ENCODE results near the gene TMCO6.
A peak's percentile ranks its signal among the peaks of the same experiment; 100 is the strongest.

Gene TMCO6

DNA sequence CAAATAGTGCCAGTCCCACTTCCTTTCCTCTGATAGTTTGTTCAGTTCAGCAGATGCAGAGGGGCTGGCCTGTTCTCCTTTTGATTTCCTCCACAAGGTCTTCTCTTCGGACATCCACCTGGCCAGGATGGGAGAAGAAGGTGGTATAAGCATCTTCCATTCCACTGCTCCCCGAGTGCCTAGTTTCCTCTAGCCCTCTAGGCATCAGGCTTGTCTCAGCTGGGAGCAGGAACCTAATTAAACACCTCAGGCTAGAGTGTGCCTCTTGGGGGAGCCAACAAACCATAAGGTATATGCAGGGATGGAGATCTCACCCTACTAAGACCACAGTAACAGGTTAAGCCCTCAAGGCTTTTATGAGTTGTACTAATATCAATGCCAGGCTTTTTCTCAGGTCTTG is 35.0 kb downstream of the TMCO6 start:
- no peak for DNase-seq

DNA sequence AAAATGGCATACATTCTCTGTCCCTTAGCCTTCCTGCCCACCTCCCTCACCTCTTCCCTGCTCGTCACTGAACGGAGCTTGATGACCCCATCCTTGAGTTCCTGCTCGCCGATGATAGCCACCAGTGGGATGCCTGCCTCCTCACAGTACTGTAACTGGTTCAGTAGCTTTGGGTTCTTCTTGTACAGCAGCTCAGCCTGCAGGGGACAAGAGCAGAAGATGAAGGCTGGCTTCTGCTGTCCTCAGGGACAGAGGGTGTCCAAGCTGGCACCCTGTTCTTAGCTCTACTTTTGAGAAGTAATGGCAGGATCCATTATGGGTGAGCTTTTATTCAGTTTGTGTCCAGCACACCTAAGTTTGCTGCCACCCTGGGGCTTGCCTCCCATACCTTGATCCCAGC is 35.4 kb downstream of the TMCO6 start:
- DNase-seq, result no peak

DNA sequence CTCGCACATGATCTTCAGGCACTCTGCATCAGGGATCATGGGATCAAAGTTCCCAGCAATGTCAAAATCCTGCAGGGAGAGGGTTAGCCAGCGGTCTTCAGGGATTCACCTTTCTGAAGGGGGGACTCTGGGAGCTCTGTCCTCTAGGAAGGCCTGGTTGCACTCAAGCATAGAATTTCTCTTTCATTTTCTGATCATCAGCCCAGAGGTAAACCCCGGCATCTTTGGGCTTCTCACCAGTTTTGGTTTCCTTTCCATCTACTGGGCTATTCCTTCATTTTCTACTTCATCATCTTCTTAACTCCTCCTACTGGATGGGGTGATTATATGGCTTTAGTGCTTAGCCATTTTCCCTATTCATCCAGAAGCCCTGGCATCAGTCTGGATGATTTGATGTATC is 38.7 kb downstream of the TMCO6 start:
- DNase-seq, result no peak

GRCh38 chr5:140678993-140679392 is 39.7 kb downstream of the TMCO6 start:
- no peak for DNase-seq

- DNase-seq, result no peak
These were observed 51.2 kb downstream of the TMCO6 start for GRCh38 chr5:140690376-140690932.

GRCh38 chr5:140690941-140691924 is 52.0 kb downstream of the TMCO6 start, which contains the start of the genes HARS1 and HARS2:
HARS1 (minus strand) TSS chr5:140691370; CDS start chr5:140691304, 66 bp downstream.
HARS2 (plus strand) TSS chr5:140691455; CDS start chr5:140691649, 194 bp downstream.
- DNase-seq, result peak; percentile 84

DNA sequence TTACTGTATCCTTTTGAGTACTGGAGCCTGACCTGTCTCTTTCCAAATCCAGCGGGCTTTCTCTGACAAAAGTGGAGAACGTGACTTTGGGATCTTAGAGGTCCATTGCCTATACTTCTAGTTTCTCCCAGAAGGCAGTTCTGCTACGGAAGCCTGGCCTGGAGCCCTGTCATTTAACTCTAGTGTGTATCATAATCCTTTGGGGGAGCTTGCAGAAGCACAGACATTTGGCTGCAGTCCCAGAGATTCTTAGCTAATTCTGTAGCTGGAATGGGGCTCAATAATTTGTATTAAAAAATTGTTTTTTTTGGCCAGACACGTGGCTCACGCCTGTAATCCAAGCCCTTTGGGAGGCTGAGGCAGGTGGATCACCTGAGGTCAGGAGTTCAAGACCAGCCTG is 55.0 kb downstream of the TMCO6 start:
- no peak for DNase-seq
